Jurkat, Clone E6-1 (cell line): ENCODE data around the gene MGRN1. TPM values are rescaled to one million over a fixed set of nuclear protein-coding genes. Genes with fewer than 3 reads are reported as not detected.

Source experiments
- DNase-seq: peaks from one replicate; pipeline ENCODE4 v3.0.0-alpha.2; 2011; ENCODE audit warnings: low read depth, low spot score
- H3K4me3 ChIP-seq: 2 replicates; pipeline ENCODE4 v1.5.1; 2011; ENCODE audit warnings: mild to moderate bottlenecking, low read length, control low read depth, moderate library complexity
- polyA plus RNA-seq: library from polyadenylated mRNA; unstranded; fragments of >200 nt; gene quantifications from one replicate; pipeline ENCODE4 v1.2.1, GENCODE V29; 2012; ENCODE audit warnings: missing spikeins; ENCODE audit not compliant: insufficient read length, insufficient read depth

The MGRN1 gene
- 25.5 TPM for polyA plus RNA-seq

GRCh38 chr16:4624015-4624826 is at the start of gene MGRN1:
MGRN1 (plus strand) TSS chr16:4624826; CDS start chr16:4624961, 135 bp downstream.
- DNase-seq, result peak; percentile 95
- H3K4me3 ChIP-seq, result peak within 1 kb of the TSS; percentile 74

- DNase-seq, result no peak
- H3K4me3 ChIP-seq, result no peak overlapping the region
Measured at GRCh38 chr16:4574919-4575705, 49.5 kb upstream of the MGRN1 start.

GRCh38 chr16:4576008-4576407 is 48.6 kb upstream of the MGRN1 start:
- DNase-seq, result no peak
- H3K4me3 ChIP-seq, result no peak overlapping the region

- DNase-seq, result no peak
- no peak overlapping the region for H3K4me3 ChIP-seq
Measured at GRCh38 chr16:4578961-4579530, 45.6 kb upstream of the MGRN1 start.

- no peak overlapping the region for H3K4me3 ChIP-seq
- DNase-seq, result no peak
Measured at GRCh38 chr16:4580250-4580649, 44.4 kb upstream of the MGRN1 start.

GRCh38 chr16:4583906-4584305 is 40.7 kb upstream of the MGRN1 start:
- no peak overlapping the region for H3K4me3 ChIP-seq
- no peak for DNase-seq

- no peak for DNase-seq
- no peak overlapping the region for H3K4me3 ChIP-seq
Measured at GRCh38 chr16:4586291-4586690, 38.3 kb upstream of the MGRN1 start.

GRCh38 chr16:4588386-4588785 is 36.2 kb upstream of the MGRN1 start:
- no peak overlapping the region for H3K4me3 ChIP-seq
- DNase-seq, result no peak

GRCh38 chr16:4588961-4589360 is 35.7 kb upstream of the MGRN1 start:
- no peak for DNase-seq
- H3K4me3 ChIP-seq, result no peak overlapping the region

GRCh38 chr16:4591191-4591590 is 33.4 kb upstream of the MGRN1 start:
- DNase-seq, result no peak
- no peak overlapping the region for H3K4me3 ChIP-seq

GRCh38 chr16:4591706-4592470 is 32.7 kb upstream of the MGRN1 start:
- DNase-seq, result no peak
- no peak overlapping the region for H3K4me3 ChIP-seq

GRCh38 chr16:4593086-4593485 is 31.5 kb upstream of the MGRN1 start:
- no peak overlapping the region for H3K4me3 ChIP-seq
- DNase-seq, result no peak

- DNase-seq, result no peak
- H3K4me3 ChIP-seq, result no peak overlapping the region
Measured at GRCh38 chr16:4594433-4595410, 29.9 kb upstream of the MGRN1 start.

- no peak overlapping the region for H3K4me3 ChIP-seq
- DNase-seq, result no peak
Measured at GRCh38 chr16:4597174-4597573, 27.5 kb upstream of the MGRN1 start.

GRCh38 chr16:4599037-4599436 is 25.6 kb upstream of the MGRN1 start:
- no peak overlapping the region for H3K4me3 ChIP-seq
- no peak for DNase-seq

- no peak overlapping the region for H3K4me3 ChIP-seq
- DNase-seq, result no peak
Measured at GRCh38 chr16:4599545-4599944, 25.1 kb upstream of the MGRN1 start.

GRCh38 chr16:4601036-4601863 is 23.4 kb upstream of the MGRN1 start:
- no peak for DNase-seq
- H3K4me3 ChIP-seq, result no peak overlapping the region

GRCh38 chr16:4601864-4602186 is 22.8 kb upstream of the MGRN1 start:
- no peak overlapping the region for H3K4me3 ChIP-seq
- DNase-seq, result no peak
